ENCODE measurements around the gene MTHFSD.

Gene MTHFSD

GRCh38 chr16:86581458-86581857, 26.4 kb upstream of the MTHFSD start:
- DNase-seq: peak; percentile 10

GRCh38 chr16:86580791-86581170, 25.7 kb upstream of the MTHFSD start:
- peak; percentile 5 for DNase-seq

GRCh38 chr16:86580063-86580790, 25.2 kb upstream of the MTHFSD start:
- DNase-seq: peak; percentile 41

GRCh38 chr16:86579268-86580062, 24.4 kb upstream of the MTHFSD start:
- peak; percentile 26 for DNase-seq

GRCh38 chr16:86578611-86579267, 23.7 kb upstream of the MTHFSD start:
- DNase-seq: peak; percentile 48

- peak; percentile 51 for DNase-seq
Measured at GRCh38 chr16:86578061-86578599, 23.1 kb upstream of the MTHFSD start, which contains the start of gene FOXL1. TSS of gene FOXL1 (plus strand) at chr16:86578549. CDS start at chr16:86578724, 175 bp downstream.

- DNase-seq: peak; percentile 40
Measured at GRCh38 chr16:86577314-86577971, 22.4 kb upstream of the MTHFSD start.

GRCh38 chr16:86576591-86577313, 21.7 kb upstream of the MTHFSD start:
- peak; percentile 37 for DNase-seq

GRCh38 chr16:86575754-86576557, 20.9 kb upstream of the MTHFSD start:
- DNase-seq: peak; percentile 83

GRCh38 chr16:86575095-86575685, 20.2 kb upstream of the MTHFSD start:
- DNase-seq: no peak

- DNase-seq: no peak
Measured at GRCh38 chr16:86574646-86575045, 19.6 kb upstream of the MTHFSD start.

GRCh38 chr16:86573646-86574508, 18.8 kb upstream of the MTHFSD start:
- DNase-seq: no peak

- no peak for DNase-seq
Measured at GRCh38 chr16:86573215-86573614, 18.2 kb upstream of the MTHFSD start.

- DNase-seq: no peak
Measured at GRCh38 chr16:86572606-86573005, 17.6 kb upstream of the MTHFSD start.

GRCh38 chr16:86572041-86572521, 17.0 kb upstream of the MTHFSD start:
- DNase-seq: peak; percentile 42

GRCh38 chr16:86571530-86571915, 16.5 kb upstream of the MTHFSD start:
- DNase-seq: no peak

- peak; percentile 46 for DNase-seq
Measured at GRCh38 chr16:86570558-86571529, 15.8 kb upstream of the MTHFSD start.

Data from right forelimb (tissue), 1 donor.